Measurements from ENCODE around the gene LASP1.

GRCh38 chr17:38967290-38967738 lies 97.5 kb downstream of the LASP1 start, which contains the start of gene FBXO47:
- TF ChIP-seq CTCF (IDR thresholded peaks at IDR 0.05): peak in 2 of 3 donors; percentile 13 to 37
- TF ChIP-seq EP300 (IDR thresholded peaks at IDR 0.05): no peak
- peak; percentile 37 for TF ChIP-seq POLR2A (IDR thresholded peaks at IDR 0.05)

Data from ovary (tissue), 3 donors.